WTC11 (cell line): ENCODE measurements around the gene PRDM5. TPM values are rescaled to one million over a fixed set of nuclear protein-coding genes. Genes with fewer than 3 reads are reported as not detected.

Source experiments
- ATAC-seq: fragments of 200-7000 bp; cut with Tn5 transposase; 2 replicates; pipeline ENCODE4 v1.10.0; 2021; ENCODE audit warnings: mild to moderate bottlenecking, moderate library complexity
- CTCF ChIA-PET: fragments of 300-600 bp; sonication (Branson Sonifier 250); formaldehyde crosslinking; loops from one replicate; lab custom pipeline; 2021; ENCODE audit warnings: antibody characterized with exemption; lab: Charles Lee
- POLR2A ChIA-PET: fragments of 350-600 bp; sonication (Branson Sonifier 250); formaldehyde crosslinking; loops from one replicate; lab custom pipeline; 2021; ENCODE audit warnings: antibody characterized with exemption; lab: Charles Lee
- DNase-seq: peaks from one replicate; pipeline ENCODE4 v3.0.0; 2021; ENCODE audit warnings: low spot score
- H3K27ac Mint-ChIP-seq: 2 replicates; pipeline ENCODE4 v1.8.0; 2021; ENCODE audit warnings: mixed read lengths
- H3K27me3 Mint-ChIP-seq: 2 replicates; pipeline ENCODE4 v1.8.0; 2021; ENCODE audit warnings: low read depth, mild to moderate bottlenecking, moderate library complexity, mixed read lengths
- H3K36me3 Mint-ChIP-seq: 2 replicates; pipeline ENCODE4 v1.8.0; 2021; ENCODE audit warnings: mixed read lengths
- H3K4me1 Mint-ChIP-seq: 2 replicates; pipeline ENCODE4 v1.8.0; 2022; ENCODE audit warnings: mixed read lengths
- H3K4me3 Mint-ChIP-seq: 2 replicates; pipeline ENCODE4 v1.8.0; 2021; ENCODE audit warnings: mild to moderate bottlenecking, moderate library complexity, mixed read lengths
- H3K9me3 Mint-ChIP-seq: 2 replicates; pipeline ENCODE4 v1.8.0; 2021; ENCODE audit warnings: mixed read lengths
- ARID4B ChIP-seq: sonication (generic); formaldehyde crosslinking; IDR thresholded peaks from 2 replicates; pipeline ENCODE4 v1.8.0; 2023; ENCODE audit warnings: missing genetic modification reagents, mild to moderate bottlenecking, borderline replicate concordance
- E2F1 ChIP-seq: sonication (generic); formaldehyde crosslinking; IDR thresholded peaks from 2 replicates; pipeline ENCODE4 v1.8.0; 2022; ENCODE audit warnings: mild to moderate bottlenecking, missing genetic modification reagents
- FOXJ3 ChIP-seq: sonication (generic); formaldehyde crosslinking; IDR thresholded peaks from 2 replicates; pipeline ENCODE4 v1.9.0; 2021; ENCODE audit warnings: missing genetic modification reagents, mild to moderate bottlenecking, borderline replicate concordance
- FOXK1 ChIP-seq: sonication (generic); formaldehyde crosslinking; IDR thresholded peaks from 2 replicates; pipeline ENCODE4 v1.8.0; 2022; ENCODE audit warnings: mild to moderate bottlenecking, moderate library complexity, missing genetic modification reagents
- IRF2 ChIP-seq: sonication (generic); formaldehyde crosslinking; IDR thresholded peaks from 2 replicates; pipeline ENCODE4 v1.8.0; 2022; ENCODE audit warnings: low read depth, missing genetic modification reagents, borderline replicate concordance
- JUN ChIP-seq: sonication (generic); formaldehyde crosslinking; IDR thresholded peaks from 2 replicates; pipeline ENCODE4 v1.8.0; 2023; ENCODE audit warnings: mild to moderate bottlenecking, missing genetic modification reagents
- MAX ChIP-seq: sonication (generic); formaldehyde crosslinking; IDR thresholded peaks from 2 replicates; pipeline ENCODE4 v1.8.0; 2022; ENCODE audit warnings: mild to moderate bottlenecking, missing genetic modification reagents
- MYBL2 ChIP-seq: sonication (generic); formaldehyde crosslinking; IDR thresholded peaks from 2 replicates; pipeline ENCODE4 v1.8.1; 2023; ENCODE audit warnings: mild to moderate bottlenecking, moderate library complexity, missing genetic modification reagents
- NFATC4 ChIP-seq: fragments of 250-450 bp; sonication (Bioruptor Pico); IDR thresholded peaks from 2 replicates; pipeline ENCODE4 v1.9.0; 2021; ENCODE audit warnings: mild to moderate bottlenecking
- NFYB ChIP-seq: sonication (generic); formaldehyde crosslinking; conservative IDR thresholded peaks from 2 replicates; pipeline ENCODE4 v1.8.0; 2022; ENCODE audit warnings: low read depth, missing genetic modification reagents
- NR2C2 ChIP-seq: sonication (generic); formaldehyde crosslinking; IDR thresholded peaks from 2 replicates; pipeline ENCODE4 v1.8.0; 2022; ENCODE audit warnings: mild to moderate bottlenecking, missing genetic modification reagents
- NR3C1 ChIP-seq: sonication (generic); formaldehyde crosslinking; conservative IDR thresholded peaks from 2 replicates; pipeline ENCODE4 v1.8.1; 2023; ENCODE audit warnings: low read depth, mild to moderate bottlenecking, missing genetic modification reagents
- OVOL2 ChIP-seq: fragments of 250-450 bp; sonication (Bioruptor Pico); IDR thresholded peaks from 2 replicates; pipeline ENCODE4 v1.9.0; 2021; ENCODE audit warnings: mild to moderate bottlenecking, borderline replicate concordance
- RELA ChIP-seq: sonication (generic); formaldehyde crosslinking; IDR thresholded peaks from 2 replicates; pipeline ENCODE4 v1.8.1; 2022; ENCODE audit warnings: missing genetic modification reagents, mild to moderate bottlenecking, borderline replicate concordance
- RORB ChIP-seq: fragments of 250-450 bp; sonication (Bioruptor Pico); IDR thresholded peaks from 2 replicates; pipeline ENCODE4 v1.9.0; 2021; ENCODE audit warnings: mild to moderate bottlenecking
- TCF7 ChIP-seq: sonication (generic); formaldehyde crosslinking; IDR thresholded peaks from 2 replicates; pipeline ENCODE4 v1.8.0; 2022; ENCODE audit warnings: mild to moderate bottlenecking, low read depth, missing genetic modification reagents, moderate library complexity
- TEAD1 ChIP-seq: sonication (generic); formaldehyde crosslinking; IDR thresholded peaks from 2 replicates; pipeline ENCODE4 v1.8.0; 2022; ENCODE audit warnings: mild to moderate bottlenecking, missing genetic modification reagents
- ZBTB21 ChIP-seq: sonication (generic); formaldehyde crosslinking; IDR thresholded peaks from 2 replicates; pipeline ENCODE4 v1.8.1; 2023; ENCODE audit warnings: mild to moderate bottlenecking, missing genetic modification reagents, borderline replicate concordance
- ZBTB43 ChIP-seq: sonication (generic); formaldehyde crosslinking; IDR thresholded peaks from 2 replicates; pipeline ENCODE4 v1.8.1; 2023; ENCODE audit warnings: mild to moderate bottlenecking, missing genetic modification reagents
- ZNF423 ChIP-seq: fragments of 250-450 bp; sonication (Bioruptor Pico); IDR thresholded peaks from 2 replicates; pipeline ENCODE4 v2.1.2; 2022; ENCODE audit warnings: mild to moderate bottlenecking, moderate library complexity
- ZNF425 ChIP-seq: fragments of 250-450 bp; sonication (Bioruptor Pico); conservative IDR thresholded peaks from 2 replicates; pipeline ENCODE4 v1.9.0; 2021; ENCODE audit warnings: mild to moderate bottlenecking
- total RNA-seq: library from RNA; stranded (reverse); gene quantifications from 3 replicates; pipeline ENCODE4 v1.2.3, GENCODE V29; 2021
- TF ChIP-seq, protein P1 (sequence below): sonication (generic); formaldehyde crosslinking; IDR thresholded peaks from 2 replicates; pipeline ENCODE4 v1.8.1; 2022; ENCODE audit warnings: mild to moderate bottlenecking, moderate library complexity, missing genetic modification reagents
- TF ChIP-seq, protein P2 (sequence below): sonication (generic); formaldehyde crosslinking; IDR thresholded peaks from 2 replicates; pipeline ENCODE4 v1.8.1; 2022; ENCODE audit warnings: missing genetic modification reagents, borderline replicate concordance

PRDM5 gene
- total RNA-seq, 1 experiment from 2014 or later, result 47.0 TPM

DNA sequence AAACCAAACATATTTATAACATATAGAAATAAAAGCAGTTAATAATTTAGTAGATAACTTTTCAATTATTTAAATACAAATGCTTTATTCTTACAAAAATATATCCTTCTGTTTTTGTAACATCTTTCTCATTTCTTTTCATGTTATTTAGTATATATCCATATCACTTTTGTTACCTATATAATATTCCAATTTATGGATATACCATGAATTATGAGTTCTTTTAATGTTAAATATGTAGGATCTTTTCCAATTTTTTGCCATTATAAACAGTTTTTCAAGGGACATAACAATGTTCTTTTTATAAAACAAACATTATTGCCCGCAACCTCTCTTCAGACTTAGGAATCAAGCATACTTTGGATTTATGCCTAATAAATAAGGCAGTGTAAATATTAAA, 151.6 kb downstream of the PRDM5 start (continued):
- TF ChIP-seq ARID4B (CRISPR knock-in tag), result no peak
- TF ChIP-seq ZNF425 (CRISPR knock-in tag), result no peak
- TF ChIP-seq TCF7 (CRISPR knock-in tag), result no peak
- no peak for TF ChIP-seq MYBL2 (CRISPR knock-in tag)
- no peak for TF ChIP-seq IRF2 (CRISPR knock-in tag)
- TF ChIP-seq RELA, result no peak
- no peak for TF ChIP-seq NFATC4 (CRISPR knock-in tag)
- TF ChIP-seq ZBTB43 (CRISPR knock-in tag), result no peak
- TF ChIP-seq ZBTB21 (CRISPR knock-in tag), result no peak
- TF ChIP-seq RORB, result no peak

DNA sequence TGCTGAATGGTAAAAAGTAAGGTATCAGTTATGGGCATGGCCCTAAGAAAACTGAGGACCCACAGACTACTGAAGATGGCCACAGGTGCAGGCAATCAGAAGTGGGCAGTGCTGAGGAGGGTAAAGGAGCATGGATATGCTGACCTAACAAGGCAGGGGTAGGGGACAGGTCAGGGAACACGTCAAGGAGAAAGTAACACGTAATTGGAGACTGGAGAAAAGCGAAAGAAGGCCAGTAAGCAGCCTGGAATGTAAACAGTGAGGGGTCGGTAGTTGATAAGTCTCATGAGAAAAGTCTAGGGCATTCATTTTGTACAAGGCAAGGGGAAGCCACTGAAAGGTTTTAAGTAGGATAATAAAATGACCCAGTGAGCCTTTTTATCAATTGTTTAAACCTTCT, 153.3 kb downstream of the PRDM5 start:
- ATAC-seq, result no peak
- no peak for DNase-seq
- no peaks in the 10 kb centered on the region for H3K27me3 Mint-ChIP-seq
- H3K9me3 Mint-ChIP-seq, result peaks cover 19% of the 10 kb centered on the region
- H3K27ac Mint-ChIP-seq, result no peak overlapping the region
- ChIA-PET POLR2A (no interaction called here), CTCF (no interaction called here)
- H3K4me1 Mint-ChIP-seq, result no peaks in the 10 kb centered on the region
- H3K4me3 Mint-ChIP-seq, result no peak overlapping the region
- peaks cover 22% of the 10 kb centered on the region for H3K36me3 Mint-ChIP-seq
- TF ChIP-seq FOXJ3 (CRISPR knock-in tag), result no peak
- TF ChIP-seq OVOL2, result no peak
- no peak for TF ChIP-seq JUN (CRISPR knock-in tag)
- TF ChIP-seq E2F1 (CRISPR knock-in tag), result no peak
- TF ChIP-seq ZNF423 (CRISPR knock-in tag), result no peak
- TF ChIP-seq TEAD1 (CRISPR knock-in tag), result no peak
- TF ChIP-seq, protein P1, sequence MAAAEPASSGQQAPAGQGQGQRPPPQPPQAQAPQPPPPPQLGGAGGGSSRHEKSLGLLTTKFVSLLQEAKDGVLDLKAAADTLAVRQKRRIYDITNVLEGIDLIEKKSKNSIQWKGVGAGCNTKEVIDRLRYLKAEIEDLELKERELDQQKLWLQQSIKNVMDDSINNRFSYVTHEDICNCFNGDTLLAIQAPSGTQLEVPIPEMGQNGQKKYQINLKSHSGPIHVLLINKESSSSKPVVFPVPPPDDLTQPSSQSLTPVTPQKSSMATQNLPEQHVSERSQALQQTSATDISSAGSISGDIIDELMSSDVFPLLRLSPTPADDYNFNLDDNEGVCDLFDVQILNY (CRISPR knock-in tag), result no peak
- no peak for TF ChIP-seq NR2C2
- TF ChIP-seq NFYB (CRISPR knock-in tag), result no peak
- TF ChIP-seq FOXK1, result no peak
- TF ChIP-seq, protein P2, sequence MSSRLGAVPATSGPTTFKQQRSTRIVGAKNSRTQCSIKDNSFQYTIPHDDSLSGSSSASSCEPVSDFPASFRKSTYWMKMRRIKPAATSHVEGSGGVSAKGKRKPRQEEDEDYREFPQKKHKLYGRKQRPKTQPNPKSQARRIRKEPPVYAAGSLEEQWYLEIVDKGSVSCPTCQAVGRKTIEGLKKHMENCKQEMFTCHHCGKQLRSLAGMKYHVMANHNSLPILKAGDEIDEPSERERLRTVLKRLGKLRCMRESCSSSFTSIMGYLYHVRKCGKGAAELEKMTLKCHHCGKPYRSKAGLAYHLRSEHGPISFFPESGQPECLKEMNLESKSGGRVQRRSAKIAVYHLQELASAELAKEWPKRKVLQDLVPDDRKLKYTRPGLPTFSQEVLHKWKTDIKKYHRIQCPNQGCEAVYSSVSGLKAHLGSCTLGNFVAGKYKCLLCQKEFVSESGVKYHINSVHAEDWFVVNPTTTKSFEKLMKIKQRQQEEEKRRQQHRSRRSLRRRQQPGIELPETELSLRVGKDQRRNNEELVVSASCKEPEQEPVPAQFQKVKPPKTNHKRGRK (CRISPR knock-in tag), result no peak
- no peak for TF ChIP-seq MAX
- no peak for TF ChIP-seq NFATC4 (CRISPR knock-in tag)
- TF ChIP-seq TCF7 (CRISPR knock-in tag), result no peak
- TF ChIP-seq NR3C1 (CRISPR knock-in tag), result no peak
